ENCODE results near the gene CTTN. TPM values are rescaled to one million over a fixed set of nuclear protein-coding genes. Genes with fewer than 3 reads are reported as not detected.

Gene CTTN
- total and polyA plus RNA-seq, 2 of the 8 experiments (the other 6 are each of a cell fraction or from before 2014, with no cell fraction given): 84.6 to 216 TPM

DNA sequence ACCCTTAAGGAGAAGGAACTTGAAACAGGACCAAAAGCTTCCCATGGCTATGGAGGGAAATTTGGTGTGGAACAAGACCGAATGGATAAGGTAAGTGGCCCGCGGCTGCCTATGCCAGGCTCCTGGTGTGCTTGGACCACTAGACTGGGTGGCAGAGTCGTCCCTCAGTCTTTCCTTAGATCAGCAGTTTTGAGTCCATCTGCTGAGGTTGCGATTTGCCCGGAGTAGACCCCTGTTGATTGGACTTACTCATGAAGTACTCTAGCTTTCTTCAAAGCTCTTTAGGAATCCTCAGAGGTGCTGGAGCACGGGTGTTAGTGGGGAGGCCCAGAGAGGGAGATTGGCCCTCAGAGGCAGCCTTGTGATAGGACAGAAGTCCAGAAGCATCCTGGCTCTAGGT, 11.5 kb downstream of the CTTN start (continued):
- TF ChIP-seq EZH2 (IDR thresholded peaks at IDR 0.05; ENCODE audit: low read depth, low read length, severe bottlenecking): no peak
- TF ChIP-seq, protein P1, sequence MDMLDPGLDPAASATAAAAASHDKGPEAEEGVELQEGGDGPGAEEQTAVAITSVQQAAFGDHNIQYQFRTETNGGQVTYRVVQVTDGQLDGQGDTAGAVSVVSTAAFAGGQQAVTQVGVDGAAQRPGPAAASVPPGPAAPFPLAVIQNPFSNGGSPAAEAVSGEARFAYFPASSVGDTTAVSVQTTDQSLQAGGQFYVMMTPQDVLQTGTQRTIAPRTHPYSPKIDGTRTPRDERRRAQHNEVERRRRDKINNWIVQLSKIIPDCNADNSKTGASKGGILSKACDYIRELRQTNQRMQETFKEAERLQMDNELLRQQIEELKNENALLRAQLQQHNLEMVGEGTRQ (IDR thresholded peaks at IDR 0.05; ENCODE audit: low read length): no peak
- TF ChIP-seq, protein P2, sequence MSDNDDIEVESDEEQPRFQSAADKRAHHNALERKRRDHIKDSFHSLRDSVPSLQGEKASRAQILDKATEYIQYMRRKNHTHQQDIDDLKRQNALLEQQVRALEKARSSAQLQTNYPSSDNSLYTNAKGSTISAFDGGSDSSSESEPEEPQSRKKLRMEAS (IDR thresholded peaks at IDR 0.05): no peak
- no peak for TF ChIP-seq KDM5A (IDR thresholded peaks at IDR 0.05; ENCODE audit: low read length)
- TF ChIP-seq PHF8 (conservative IDR thresholded peaks at IDR 0.05; ENCODE audit: low read depth, low read length): no peak
- TF ChIP-seq SAP30 (IDR thresholded peaks at IDR 0.05; ENCODE audit: insufficient read depth, insufficient replicate concordance, low read length): no peak
- TF ChIP-seq HDAC2 (IDR thresholded peaks at IDR 0.05; ENCODE audit: borderline replicate concordance in 1 of 2, low read depth in 2 of 2, low read length in 2 of 2): no peak
- no peak for TF ChIP-seq SIRT6 (IDR thresholded peaks at IDR 0.05; ENCODE audit: low read length)

Measured in H1 (cell line).